PC-9 (cell line): ENCODE measurements around the gene HSPA12A. TPM values are rescaled to one million over a fixed set of nuclear protein-coding genes. Genes with fewer than 3 reads are reported as not detected.
A peak's percentile ranks its signal among the peaks of the same experiment; 100 is the strongest.

ENCODE experiments used
- BruUV-seq: library from RNA; stranded (reverse); fragments of 400-500 nt; replicated peaks from 2 replicates; lab custom pipeline; 2021; lab: Mats Ljungman, UMichigan
- CTCF ChIA-PET: fragments of 300-600 bp; sonication (Branson Sonifier 250); formaldehyde crosslinking; loops from one replicate; lab custom pipeline; 2022; ENCODE audit warnings: antibody characterized with exemption; lab: Charles Lee
- POLR2A ChIA-PET: fragments of 300-600 bp; sonication (Branson Sonifier 250); formaldehyde crosslinking; loops from one replicate; lab custom pipeline; 2022; ENCODE audit warnings: antibody characterized with exemption; ENCODE audit not compliant: unreplicated experiment; lab: Charles Lee
- DNase-seq, 2 experiments: peaks; one replicate each; pipeline versions ENCODE4 v3.0.0 to v3.0.0-alpha.2; 2015 to 2022; ENCODE audit warnings: mixed read lengths in 1 of 2
- H2AFZ ChIP-seq: fragments of 200-600 bp; sonication (generic); 2 replicates; pipeline ENCODE4 v1.8.1; 2017; ENCODE audit warnings: antibody characterized with exemption
- H3F3A ChIP-seq: fragments of 200-600 bp; sonication (generic); 2 replicates; pipeline ENCODE4 v1.8.1; 2017; ENCODE audit warnings: antibody characterized with exemption, mild to moderate bottlenecking, low read depth; ENCODE audit not compliant: insufficient read depth
- H3K27ac ChIP-seq: fragments of 200-600 bp; sonication (generic); 2 replicates; pipeline ENCODE4 v1.6.1; 2016; ENCODE audit warnings: mixed run types
- H3K27me3 ChIP-seq: fragments of 200-600 bp; sonication (generic); 2 replicates; pipeline ENCODE4 v1.6.1; 2016; ENCODE audit warnings: low read depth, mixed run types; ENCODE audit not compliant: insufficient read depth
- H3K36me3 ChIP-seq: fragments of 200-600 bp; sonication (generic); 2 replicates; pipeline ENCODE4 v1.6.1; 2016; ENCODE audit warnings: low read depth, mixed run types
- H3K4me1 ChIP-seq: fragments of 200-600 bp; sonication (generic); replicated peaks from 2 replicates; pipeline ENCODE4 v1.6.1; 2016; ENCODE audit warnings: mixed run types; ENCODE audit not compliant: insufficient read depth
- H3K4me2 ChIP-seq: fragments of 200-600 bp; sonication (generic); 2 replicates; pipeline ENCODE4 v1.6.1; 2017; ENCODE audit warnings: mixed run types
- H3K4me3 ChIP-seq: fragments of 200-600 bp; sonication (generic); 2 replicates; pipeline ENCODE4 v1.6.1; 2016; ENCODE audit warnings: mixed run types
- H3K79me2 ChIP-seq: fragments of 200-600 bp; sonication (generic); 2 replicates; pipeline ENCODE4 v1.6.1; 2017; ENCODE audit warnings: low read depth, mixed run types
- H3K9me2 ChIP-seq: fragments of 200-600 bp; sonication (generic); 2 replicates; pipeline ENCODE4 v1.8.1; 2017; ENCODE audit warnings: mild to moderate bottlenecking; ENCODE audit not compliant: insufficient read depth
- H3K9me3 ChIP-seq: fragments of 200-600 bp; sonication (generic); 2 replicates; pipeline ENCODE4 v1.8.1; 2016; ENCODE audit warnings: low read depth; ENCODE audit not compliant: insufficient read depth
- H4K20me1 ChIP-seq: fragments of 200-600 bp; sonication (generic); 2 replicates; pipeline ENCODE4 v1.8.1; 2017; ENCODE audit not compliant: insufficient read depth
- EZH2 ChIP-seq: fragments of 200-600 bp; sonication (generic); IDR thresholded peaks from 2 replicates; pipeline ENCODE4 v1.8.0; 2017; ENCODE audit warnings: antibody characterized with exemption, low read depth
- intact Hi-C: fragments of 100-400 bp; cut with micrococcal nuclease; formaldehyde crosslinking; loops from one replicate; pipeline ENCODE4 v1.10.0; 2022; ENCODE audit not compliant: unreplicated experiment
- total RNA-seq: library from RNA; stranded (reverse); gene quantifications from 2 replicates; pipeline ENCODE4 v1.2.3, GENCODE V29; 2021
- TF ChIP-seq, protein P1 (sequence below): fragments of 200-600 bp; sonication (generic); conservative IDR thresholded peaks from 2 replicates; pipeline ENCODE4 v1.6.1; 2017; ENCODE audit warnings: mixed run types, antibody characterized with exemption, mild to moderate bottlenecking, moderate library complexity

The HSPA12A gene
- total RNA-seq, 1 experiment from 2014 or later, result 12.1 TPM

DNA sequence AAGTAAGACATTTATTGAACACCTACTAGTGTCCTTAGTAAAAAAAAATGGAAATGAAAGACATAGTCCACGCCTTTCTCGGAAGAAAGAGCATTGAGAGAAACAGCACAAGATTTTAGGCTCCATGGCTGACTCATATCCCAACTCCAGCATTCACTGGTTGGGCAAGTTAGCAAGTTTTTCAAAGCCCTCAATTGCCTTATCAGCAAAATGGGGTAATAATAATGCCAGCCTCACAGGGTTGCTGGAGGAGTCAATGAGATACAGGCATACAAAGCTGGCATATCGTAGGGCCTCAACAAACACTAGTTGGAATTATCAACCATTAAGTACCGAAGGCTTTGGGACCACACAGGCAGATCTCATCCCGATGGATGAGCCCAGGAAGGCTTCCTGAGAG is 4.0 kb downstream of the HSPA12A start:
- no peaks in the 10 kb centered on the region for H3K79me2 ChIP-seq
- H3K4me3 ChIP-seq, result no peak overlapping the region
- H3K9me2 ChIP-seq, result no peaks in the 10 kb centered on the region
- CTCF ChIA-PET, result no interaction called here
- no peak overlapping the region for H3K27ac ChIP-seq
- no peaks in the 10 kb centered on the region for H3K36me3 ChIP-seq
- DNase-seq, result no peak
- no peaks in the 10 kb centered on the region for H3K9me3 ChIP-seq
- POLR2A ChIA-PET, result no interaction called here
- no peak overlapping the region for H3K4me2 ChIP-seq
- intact Hi-C loops, result no loop called here
- TF ChIP-seq EZH2, result no peak
- TF ChIP-seq, protein P1, sequence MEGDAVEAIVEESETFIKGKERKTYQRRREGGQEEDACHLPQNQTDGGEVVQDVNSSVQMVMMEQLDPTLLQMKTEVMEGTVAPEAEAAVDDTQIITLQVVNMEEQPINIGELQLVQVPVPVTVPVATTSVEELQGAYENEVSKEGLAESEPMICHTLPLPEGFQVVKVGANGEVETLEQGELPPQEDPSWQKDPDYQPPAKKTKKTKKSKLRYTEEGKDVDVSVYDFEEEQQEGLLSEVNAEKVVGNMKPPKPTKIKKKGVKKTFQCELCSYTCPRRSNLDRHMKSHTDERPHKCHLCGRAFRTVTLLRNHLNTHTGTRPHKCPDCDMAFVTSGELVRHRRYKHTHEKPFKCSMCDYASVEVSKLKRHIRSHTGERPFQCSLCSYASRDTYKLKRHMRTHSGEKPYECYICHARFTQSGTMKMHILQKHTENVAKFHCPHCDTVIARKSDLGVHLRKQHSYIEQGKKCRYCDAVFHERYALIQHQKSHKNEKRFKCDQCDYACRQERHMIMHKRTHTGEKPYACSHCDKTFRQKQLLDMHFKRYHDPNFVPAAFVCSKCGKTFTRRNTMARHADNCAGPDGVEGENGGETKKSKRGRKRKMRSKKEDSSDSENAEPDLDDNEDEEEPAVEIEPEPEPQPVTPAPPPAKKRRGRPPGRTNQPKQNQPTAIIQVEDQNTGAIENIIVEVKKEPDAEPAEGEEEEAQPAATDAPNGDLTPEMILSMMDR, result no peak
- peaks cover 2% of the 10 kb centered on the region; the same call in 1 of the 2 replicates for H3F3A ChIP-seq
- H3K4me1 ChIP-seq, result peaks cover 2% of the 10 kb centered on the region; the same call in 1 of the 2 replicates
- H3K27me3 ChIP-seq, result no peaks in the 10 kb centered on the region
- no peaks in the 10 kb centered on the region for H4K20me1 ChIP-seq
- BruUV-seq, result no TSS peak
- no peak overlapping the region for H2AFZ ChIP-seq

DNA sequence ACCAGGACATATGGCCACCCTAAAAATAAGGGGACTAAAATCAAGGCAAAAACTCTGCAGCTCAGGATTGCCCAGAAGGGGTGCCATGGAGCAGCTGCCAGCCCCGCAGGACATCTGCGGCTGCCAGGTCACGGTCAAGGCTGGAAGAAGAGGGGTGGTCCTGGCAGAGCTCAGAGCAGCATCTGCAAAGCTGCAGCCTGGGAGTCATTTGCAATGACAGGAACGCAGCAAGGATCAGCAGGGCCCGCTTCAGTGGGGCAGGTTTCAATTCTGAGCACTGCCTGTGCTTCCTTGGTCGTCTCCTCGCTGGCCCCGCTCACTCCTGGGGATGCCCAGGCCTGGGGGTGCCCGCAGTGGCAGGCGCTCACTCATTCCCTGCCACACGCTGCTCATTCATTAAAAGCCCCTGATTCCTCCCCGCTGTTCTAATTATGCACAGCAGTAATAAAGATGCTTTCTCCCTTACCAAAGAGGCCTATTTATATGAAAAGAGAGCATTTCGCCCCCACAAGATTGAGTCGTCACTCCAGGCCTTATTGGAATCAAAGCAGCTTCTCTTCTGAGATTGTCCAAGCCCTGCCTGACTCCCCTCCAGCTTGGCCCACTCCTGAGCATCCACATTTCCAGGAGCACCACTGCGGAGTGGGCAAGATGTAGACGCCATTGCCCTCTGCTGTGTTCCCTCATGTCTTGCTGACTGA is 4.6 kb downstream of the HSPA12A start:
- no peak overlapping the region for H3K4me3 ChIP-seq
- no peaks in the 10 kb centered on the region for H3K9me3 ChIP-seq
- H3K27ac ChIP-seq, result no peak overlapping the region
- H3K4me1 ChIP-seq, result no peaks in the 10 kb centered on the region
- no peak for TF ChIP-seq EZH2
- TF ChIP-seq, protein P1, result peak; percentile 36; the same call in 1 of the 2 replicates
- intact Hi-C loops, result no loop called here
- POLR2A ChIA-PET, result no interaction called here
- DNase-seq, result no peak
- CTCF ChIA-PET, result no interaction called here
- no peaks in the 10 kb centered on the region for H3K27me3 ChIP-seq
- H3F3A ChIP-seq, result no peaks in the 10 kb centered on the region
- BruUV-seq, result no TSS peak
- no peaks in the 10 kb centered on the region for H3K36me3 ChIP-seq
- no peak overlapping the region for H3K4me2 ChIP-seq
- H3K9me2 ChIP-seq, result no peaks in the 10 kb centered on the region
- no peak overlapping the region for H2AFZ ChIP-seq
- no peaks in the 10 kb centered on the region for H4K20me1 ChIP-seq
- H3K79me2 ChIP-seq, result no peaks in the 10 kb centered on the region

DNA sequence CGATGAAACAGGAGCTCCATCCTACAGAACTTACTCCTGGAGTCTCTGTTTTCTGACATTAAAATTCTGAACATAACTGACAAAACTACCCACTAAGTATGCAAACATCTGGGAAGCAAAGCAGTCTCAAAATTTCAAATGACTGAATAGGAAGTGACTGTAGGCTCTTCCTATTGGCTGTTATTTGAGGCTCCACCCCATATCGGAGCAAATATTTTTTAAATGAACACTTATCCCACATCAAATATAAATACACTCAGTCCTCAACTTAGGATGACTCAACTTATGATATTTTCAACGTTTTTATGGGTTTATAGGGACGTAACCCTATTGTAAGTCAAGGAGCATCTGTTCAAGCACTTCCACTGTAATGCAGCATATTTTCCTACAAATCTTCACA is 8.8 kb downstream of the HSPA12A start:
- Histone ChIP-seq H3K27ac (no peak overlapping the region), H3K4me2 (no peak overlapping the region), H3K79me2 (no peaks in the 10 kb centered on the region), H3K36me3 (no peaks in the 10 kb centered on the region), H3K9me3 (no peaks in the 10 kb centered on the region), H3K9me2 (no peaks in the 10 kb centered on the region), H3K4me1 (no peaks in the 10 kb centered on the region), H2AFZ (no peak overlapping the region), H3K4me3 (no peak overlapping the region), H3K27me3 (no peaks in the 10 kb centered on the region), H4K20me1 (no peaks in the 10 kb centered on the region), H3F3A (no peaks in the 10 kb centered on the region)
- no TSS peak for BruUV-seq
- DNase-seq, result no peak
- intact Hi-C loops, result no loop called here
- TF ChIP-seq, protein P1, result no peak
- no peak for TF ChIP-seq EZH2
- CTCF ChIA-PET, result no interaction called here
- POLR2A ChIA-PET, result no interaction called here
